Measurements from ENCODE around the gene DTX2. TPM values are rescaled to one million over a fixed set of nuclear protein-coding genes. Genes with fewer than 3 reads are reported as not detected.

Gene DTX2
- 6.0 and 17.7 TPM in 2 replicates for total RNA-seq

DNA sequence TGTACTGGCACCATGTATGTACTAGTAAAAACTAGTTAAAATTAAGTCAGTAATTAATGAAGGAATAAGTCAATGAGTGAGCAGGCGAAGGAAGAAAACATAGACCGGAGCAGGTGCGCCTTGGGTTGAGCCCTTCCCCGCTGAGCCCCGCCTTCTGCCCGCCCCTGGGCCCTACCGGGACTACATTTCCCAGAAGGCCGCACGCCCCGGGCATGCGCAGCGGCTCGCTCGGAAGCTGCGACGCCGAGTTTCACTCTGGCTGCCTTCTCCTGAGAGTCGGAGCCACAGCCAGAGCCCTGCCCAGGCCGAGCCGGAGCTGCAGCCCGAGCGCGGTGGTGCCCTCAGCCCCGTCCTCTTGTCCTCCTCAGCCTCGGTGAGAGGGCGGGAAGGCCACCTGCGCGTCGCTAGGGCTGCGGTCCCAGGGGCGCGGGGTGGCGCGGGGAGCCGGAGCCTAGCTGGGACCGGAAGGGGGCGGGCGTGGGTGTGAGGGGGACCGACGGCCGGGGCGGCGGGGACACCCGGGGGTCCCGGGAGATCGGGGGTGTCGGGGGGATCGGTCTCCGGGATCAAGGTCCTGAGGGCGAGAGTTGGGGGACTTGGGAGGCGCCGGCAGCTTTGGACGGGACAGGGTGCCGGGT is at the start of gene DTX2:
Gene DTX2, plus strand, starts transcription at position 246 of the 638 bp plus-strand sequence. CDS start 18,801 bp downstream, outside the sequence.

DNA sequence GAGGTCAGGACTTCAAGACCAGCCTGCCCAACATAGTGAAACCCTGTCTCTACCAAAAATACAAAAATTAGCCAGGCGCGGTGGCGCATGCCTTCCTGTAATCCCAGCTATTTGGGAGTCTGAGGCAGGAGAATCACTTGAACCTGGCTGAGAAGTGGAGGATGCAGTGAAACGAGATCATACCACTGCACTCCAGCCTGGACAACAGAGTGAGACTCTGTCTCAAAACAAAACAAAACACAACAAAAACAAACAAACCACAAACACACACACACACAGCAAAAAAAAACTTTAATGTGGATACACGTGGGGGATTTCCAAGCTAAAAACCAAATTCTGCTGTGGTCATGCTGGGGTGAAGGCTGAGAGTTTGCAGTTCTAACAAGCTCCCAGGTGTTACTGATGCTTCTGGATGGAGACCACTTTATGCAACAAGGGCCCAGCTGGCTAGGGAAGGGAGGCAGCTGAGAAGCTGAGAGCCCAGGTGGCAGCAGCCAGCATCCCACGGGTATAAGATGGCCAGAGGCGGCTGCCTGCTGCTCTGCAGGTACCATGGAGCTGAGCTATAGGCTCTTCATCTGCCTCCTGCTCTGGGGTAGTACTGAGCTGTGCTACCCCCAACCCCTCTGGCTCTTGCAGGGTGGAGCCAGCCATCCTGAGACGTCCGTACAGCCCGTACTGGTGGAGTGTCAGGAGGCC is 36.9 kb upstream of the DTX2 start, which contains the start of gene ZP3:
Gene ZP3, plus strand, starts transcription at position 538 of the 699 bp plus-strand sequence. Its CDS starts 15 bp downstream, at position 553.

DNA sequence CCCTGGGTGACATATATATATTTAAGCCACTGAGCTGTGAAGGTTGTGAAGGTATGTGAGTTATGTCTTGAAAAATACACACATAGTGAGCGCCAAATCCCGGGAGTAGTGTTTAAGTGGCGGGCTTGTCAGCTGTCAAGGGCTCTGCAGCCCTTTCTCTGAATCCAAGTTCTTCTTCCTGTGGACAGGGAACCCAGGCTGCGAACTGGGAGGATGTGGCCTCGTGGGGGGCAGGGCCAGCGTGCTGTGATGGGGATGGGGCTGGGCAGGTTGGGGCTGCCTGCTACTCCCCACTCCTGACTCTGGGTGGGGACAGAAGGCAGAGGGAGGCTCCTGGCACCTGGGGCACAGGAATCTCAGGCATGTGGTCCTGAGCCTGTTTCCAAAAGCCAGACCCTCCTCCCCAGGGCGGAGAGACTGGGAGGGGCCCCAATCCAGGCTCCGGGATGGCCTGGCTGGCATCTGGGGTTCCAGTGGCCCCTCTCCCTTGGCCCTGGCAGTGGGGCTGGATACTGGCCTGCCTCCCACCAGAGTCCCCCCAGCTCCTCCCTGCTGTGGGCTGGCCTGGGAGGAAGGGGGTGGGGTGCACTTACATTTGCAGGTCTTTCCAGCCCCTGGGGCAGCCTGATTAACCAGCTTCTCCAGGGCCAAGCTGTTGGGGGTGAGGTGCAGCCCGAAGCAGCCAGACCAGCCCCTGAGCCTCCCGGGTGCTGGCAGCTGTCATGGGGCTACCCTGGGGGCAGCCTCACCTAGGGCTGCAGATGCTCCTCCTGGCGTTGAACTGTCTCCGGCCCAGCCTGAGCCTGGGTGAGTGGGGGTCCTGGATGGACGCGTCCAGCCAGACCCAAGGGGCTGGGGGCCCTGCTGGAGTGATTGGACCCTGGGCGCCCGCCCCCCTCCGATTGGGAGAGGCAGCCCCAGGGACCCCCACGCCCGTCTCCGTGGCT is 48.7 kb downstream of the DTX2 start, which contains the start of gene UPK3B:
Gene UPK3B, plus strand, starts transcription at position 622 of the 947 bp plus-strand sequence. Its CDS starts 101 bp downstream, at position 723.

DNA sequence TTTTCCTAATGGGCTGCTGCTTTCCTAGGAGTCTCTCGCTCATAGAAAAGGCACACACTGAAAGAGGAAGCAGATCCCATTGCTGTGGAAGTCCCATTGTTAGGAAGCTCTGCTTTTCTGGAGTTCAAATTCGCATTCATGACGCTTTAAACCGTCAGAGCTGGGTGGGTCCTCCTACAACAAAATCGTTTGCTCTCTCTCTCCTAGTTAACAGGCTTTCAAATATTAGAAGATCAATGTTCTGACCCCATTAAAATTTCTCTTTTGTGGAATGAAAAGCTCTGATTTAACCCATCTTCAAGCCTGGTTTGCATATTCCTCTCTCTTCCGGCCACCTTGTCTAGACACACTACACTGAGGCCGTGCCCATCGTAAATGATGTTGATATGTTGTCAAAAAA is 81.7 kb downstream of the DTX2 start, which contains the start of gene SPDYE16:
Gene SPDYE16, minus strand, starts transcription at position 101 of the 400 bp plus-strand sequence. CDS start 1,838 bp downstream, outside the sequence.

Other genes with a start within 250 kb of the DTX2 start
- 523 and 837 TPM in 2 replicates for gene HSPB1, start 159.0 kb upstream of the DTX2 start, total RNA-seq
- 53.2 and 54.8 TPM in 2 replicates for gene YWHAG, start 102.7 kb upstream of the DTX2 start, total RNA-seq
- 0.34 and 1.2 TPM in 2 replicates for gene SSC4D, start 52.0 kb upstream of the DTX2 start, total RNA-seq
- 1.4 and 6.5 TPM in 2 replicates for gene ZP3, start 36.8 kb upstream of the DTX2 start, total RNA-seq
- 8.6 TPM in 1 of 2 replicates, not detected in the other for gene UPK3B, start 48.8 kb downstream of the DTX2 start, total RNA-seq
- gene SPDYE16, start 81.6 kb downstream of the DTX2 start, total RNA-seq = not detected in 2 replicates
- gene POMZP3, start 165.6 kb downstream of the DTX2 start, total RNA-seq = 0.43 and 4.3 TPM in 2 replicates